GM12878 (cell line): Measurements from ENCODE around the gene ZSCAN23. TPM values are rescaled to one million over a fixed set of nuclear protein-coding genes. Genes with fewer than 3 reads are reported as not detected.

Experiments used
- ATAC-seq: fragments of 200-7000 bp; cut with Tn5 transposase; 3 replicates; pipeline ENCODE4 v1.9.1; 2020; ENCODE audit warnings: mild to moderate bottlenecking, moderate library complexity
- BruUV-seq: library from RNA; stranded (reverse); fragments of 400-500 nt; replicated peaks from 2 replicates; lab custom pipeline; 2021; lab: Mats Ljungman, UMichigan
- CTCF ChIA-PET: fragments of 300-600 bp; sonication (Branson Sonifier 250); formaldehyde crosslinking; extraction: SDS; loops from one replicate; lab custom pipeline; 2021; ENCODE audit warnings: inconsistent platforms; lab: Yijun Ruan, JAX
- POLR2A ChIA-PET: fragments of 350-600 bp; formaldehyde crosslinking; extraction: SDS; loops from one replicate; lab custom pipeline; 2021; ENCODE audit warnings: inconsistent platforms; lab: Charles Lee
- RAD21 ChIA-PET: fragments of 300-600 bp; sonication (Branson Sonifier 250); formaldehyde crosslinking; loops from one replicate; lab custom pipeline; 2023; ENCODE audit warnings: antibody characterized with exemption; ENCODE audit not compliant: unreplicated experiment; lab: Charles Lee
- SMC1A ChIA-PET: fragments of 300-600 bp; sonication (Branson Sonifier 250); formaldehyde crosslinking; loops from one replicate; lab custom pipeline; 2023; ENCODE audit not compliant: unreplicated experiment, uncharacterized antibody; lab: Charles Lee
- DNase-seq: peaks from one replicate; pipeline ENCODE4 v3.0.0-alpha.2; 2011; ENCODE audit warnings: low read depth, low spot score
- FAIRE-seq: peaks from 3 replicates; lab custom pipeline; 2011; peaks lifted over from hg19 to GRCh38; lab: Jason Lieb, UNC
- H2AFZ ChIP-seq: 2 replicates; pipeline ENCODE4 v1.6.0; 2011; ENCODE audit warnings: low read depth, low read length, control low read depth; ENCODE audit not compliant: control insufficient read depth
- H3K27ac ChIP-seq: 2 replicates; pipeline ENCODE4 v1.5.1; 2011; ENCODE audit warnings: control low read depth; ENCODE audit not compliant: control insufficient read depth, insufficient read depth
- H3K27me3 ChIP-seq, 2 experiments: replicated peaks in 1 of 2; 2 replicates each; pipeline versions ENCODE4 v1.6.0 to v1.6.1; 2011; ENCODE audit warnings: low read length in 1 of 2; ENCODE audit not compliant: control insufficient read depth in 2 of 2, insufficient read depth in 2 of 2
- H3K36me3 ChIP-seq, 2 experiments: 2 replicates each; pipeline ENCODE4 v1.5.1; 2011; ENCODE audit warnings: low read length in 1 of 2; ENCODE audit not compliant: control insufficient read depth in 2 of 2, insufficient read depth in 2 of 2
- H3K4me1 ChIP-seq: 2 replicates; pipeline ENCODE4 v1.6.1; 2011; ENCODE audit warnings: mild to moderate bottlenecking, low read length, moderate library complexity, mixed read lengths; ENCODE audit not compliant: control insufficient read depth, insufficient read depth
- H3K4me2 ChIP-seq: 2 replicates; pipeline ENCODE4 v1.6.0; 2011; ENCODE audit warnings: control low read depth; ENCODE audit not compliant: control insufficient read depth, insufficient read depth
- H3K4me3 ChIP-seq: fragments of 200-600 bp; sonication (generic); 2 replicates; pipeline ENCODE4 v1.5.1; 2016
- H3K79me2 ChIP-seq: 2 replicates; pipeline ENCODE4 v1.6.0; 2011; ENCODE audit warnings: low read length; ENCODE audit not compliant: control insufficient read depth, insufficient read depth
- H3K9ac ChIP-seq: 2 replicates; pipeline ENCODE4 v1.8.0; 2011; ENCODE audit warnings: low read length, control low read depth, mixed read lengths; ENCODE audit not compliant: control insufficient read depth, insufficient read depth
- H3K9me3 ChIP-seq: replicated peaks from 3 replicates; pipeline ENCODE4 v1.5.1; 2011; ENCODE audit warnings: mild to moderate bottlenecking, low read length; ENCODE audit not compliant: control insufficient read depth, insufficient read depth
- H4K20me1 ChIP-seq: 2 replicates; pipeline ENCODE4 v1.6.0; 2011; ENCODE audit not compliant: control insufficient read depth, insufficient read depth
- ASH2L ChIP-seq: fragments of 300-600, 200-600 bp; sonication (generic); IDR thresholded peaks from 2 replicates; pipeline ENCODE4 v1.6.1; 2017; ENCODE audit warnings: low read depth, mild to moderate bottlenecking, borderline replicate concordance
- ETV6 ChIP-seq, 2 experiments: fragments of 450-650 bp in 1 of 2; IDR thresholded peaks in 1 of 2; conservative IDR thresholded peaks in 1 of 2; 2 replicates each; pipeline ENCODE4 v1.6.1; 2014; ENCODE audit warnings: antibody characterized with exemption in 1 of 2, borderline replicate concordance in 1 of 2, low read depth in 1 of 2, mild to moderate bottlenecking in 1 of 2, moderate library complexity in 1 of 2
- WGBS: methylation state at CpG from one replicate; pipeline ENCODE4 v1.1.6; 2016; ENCODE audit warnings: low lambda C conversion rate; ENCODE audit not compliant: insufficient replicate concordance, insufficient coverage; ENCODE audit errors: missing lambda C conversion rate; 5-methylcytosine and 5-hydroxymethylcytosine counted together
- in situ Hi-C: fragments of 300-500 bp; cut with MboI; formaldehyde crosslinking; loops from 9 replicates; pipeline ENCODE4 v1.14.3; 2018; ENCODE audit warnings: mixed read lengths
- intact Hi-C: fragments of 100-400 bp; cut with micrococcal nuclease; formaldehyde crosslinking; loops from one replicate; pipeline ENCODE4 v1.14.2; 2022; ENCODE audit not compliant: unreplicated experiment
- polyA plus RNA-seq, 11 experiments: library from polyadenylated mRNA; depleted of rRNA in 4 of 11; unstranded in 6 of 11; stranded (reverse) in 5 of 11; fragments of >200 nt; fragmentation: Nextera tagmentation in 4 of 11; fragmentation: Illumina TruSeq in 1 of 11; extraction: Ambion mirVana in 4 of 11; extraction: Trizol in 1 of 11; gene quantifications; 1 replicate in 1 of 11; 2 replicates in 10 of 11; pipeline versions ENCODE4 v1.2.1 to v1.2.3, GENCODE V29; 2011 to 2016; ENCODE audit warnings: inconsistent platforms in 2 of 11, missing spikeins in 2 of 11, low read depth in 1 of 11
- total RNA-seq, 4 experiments: library from RNA; depleted of rRNA in 3 of 4; stranded (reverse); fragments of >200 nt in 3 of 4; fragmentation: Illumina TruSeq in 1 of 4; extraction: Trizol in 1 of 4; gene quantifications; 2 replicates each; pipeline versions ENCODE4 v1.2.1 to v1.2.3, GENCODE V29; 2013 to 2021
- TF ChIP-seq, protein P1 (sequence below): fragments of 450-650 bp; IDR thresholded peaks from 2 replicates; pipeline ENCODE4 v1.6.1; 2017; ENCODE audit warnings: low read depth, mild to moderate bottlenecking, moderate library complexity
- TF ChIP-seq, protein P2 (sequence below): IDR thresholded peaks from 2 replicates; pipeline ENCODE4 v1.6.1; 2012; ENCODE audit warnings: low read depth, low read length, improper control_type of control experiment

Gene ZSCAN23
- total and polyA plus RNA-seq, 10 of the 15 experiments (the other 5 are each of a cell fraction or from before 2014, with no cell fraction given), result 0.04 to 2.3 (median 0.84) TPM

DNA sequence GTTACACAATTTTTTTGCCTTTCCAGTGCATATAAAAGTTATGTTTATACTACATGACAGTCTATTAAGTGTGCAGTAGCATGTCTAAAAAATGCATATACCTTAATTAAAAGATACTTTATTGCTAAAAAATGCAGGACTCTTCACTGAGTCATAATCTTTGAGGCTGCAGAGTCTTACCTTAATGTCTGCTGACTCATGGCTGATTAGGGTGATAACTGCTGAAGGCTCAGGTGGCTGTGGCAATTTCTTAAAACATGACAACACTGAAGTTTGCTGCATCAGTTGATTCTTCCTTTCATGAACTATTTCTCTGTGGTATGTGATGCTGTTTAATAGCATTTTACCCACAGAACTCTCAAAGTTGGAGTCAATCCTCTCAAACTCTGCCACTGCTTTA, 19.1 kb downstream of the ZSCAN23 start (continued):
- TF ChIP-seq, protein P1, sequence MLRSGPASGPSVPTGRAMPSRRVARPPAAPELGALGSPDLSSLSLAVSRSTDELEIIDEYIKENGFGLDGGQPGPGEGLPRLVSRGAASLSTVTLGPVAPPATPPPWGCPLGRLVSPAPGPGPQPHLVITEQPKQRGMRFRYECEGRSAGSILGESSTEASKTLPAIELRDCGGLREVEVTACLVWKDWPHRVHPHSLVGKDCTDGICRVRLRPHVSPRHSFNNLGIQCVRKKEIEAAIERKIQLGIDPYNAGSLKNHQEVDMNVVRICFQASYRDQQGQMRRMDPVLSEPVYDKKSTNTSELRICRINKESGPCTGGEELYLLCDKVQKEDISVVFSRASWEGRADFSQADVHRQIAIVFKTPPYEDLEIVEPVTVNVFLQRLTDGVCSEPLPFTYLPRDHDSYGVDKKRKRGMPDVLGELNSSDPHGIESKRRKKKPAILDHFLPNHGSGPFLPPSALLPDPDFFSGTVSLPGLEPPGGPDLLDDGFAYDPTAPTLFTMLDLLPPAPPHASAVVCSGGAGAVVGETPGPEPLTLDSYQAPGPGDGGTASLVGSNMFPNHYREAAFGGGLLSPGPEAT, result no peak
- no peak for TF ChIP-seq ASH2L
- TF ChIP-seq, protein P2, sequence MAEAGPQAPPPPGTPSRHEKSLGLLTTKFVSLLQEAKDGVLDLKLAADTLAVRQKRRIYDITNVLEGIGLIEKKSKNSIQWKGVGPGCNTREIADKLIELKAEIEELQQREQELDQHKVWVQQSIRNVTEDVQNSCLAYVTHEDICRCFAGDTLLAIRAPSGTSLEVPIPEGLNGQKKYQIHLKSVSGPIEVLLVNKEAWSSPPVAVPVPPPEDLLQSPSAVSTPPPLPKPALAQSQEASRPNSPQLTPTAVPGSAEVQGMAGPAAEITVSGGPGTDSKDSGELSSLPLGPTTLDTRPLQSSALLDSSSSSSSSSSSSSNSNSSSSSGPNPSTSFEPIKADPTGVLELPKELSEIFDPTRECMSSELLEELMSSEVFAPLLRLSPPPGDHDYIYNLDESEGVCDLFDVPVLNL, result no peak

DNA sequence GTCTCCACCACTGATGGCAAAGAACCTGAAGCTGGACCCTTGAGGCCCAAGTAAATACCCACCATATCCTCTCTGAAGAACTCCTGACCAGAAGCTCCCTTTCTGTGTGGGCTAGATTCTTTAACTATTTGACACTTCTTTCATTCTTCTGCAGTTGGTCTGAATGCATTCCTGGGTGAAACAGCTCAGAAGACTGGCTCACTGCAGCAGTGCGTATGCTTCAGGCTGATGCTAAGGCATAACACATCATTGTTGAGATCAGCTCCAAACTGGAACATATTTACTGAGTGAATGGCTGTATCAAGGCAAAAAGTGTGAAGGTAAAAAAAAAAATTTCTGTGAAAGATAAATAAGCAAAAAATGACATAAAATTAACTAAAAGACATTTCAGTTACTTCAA, 19.7 kb downstream of the ZSCAN23 start:
- in situ Hi-C loops, result no loop called here
- intact Hi-C loops, result no loop called here
- H3K9ac ChIP-seq, result no peak overlapping the region
- POLR2A ChIA-PET, result no interaction called here
- no peak overlapping the region for H3K4me2 ChIP-seq
- DNase-seq (no peak), ATAC-seq (no peak), FAIRE-seq (no peak)
- H3K36me3 ChIP-seq, result no peaks in the 10 kb centered on the region
- H3K9me3 ChIP-seq, result no peaks in the 10 kb centered on the region; the same call in 2 of the 3 replicates
- RAD21 ChIA-PET, result no interaction called here
- H3K79me2 ChIP-seq, result no peaks in the 10 kb centered on the region
- H2AFZ ChIP-seq, result no peak overlapping the region
- H3K27ac ChIP-seq, result no peak overlapping the region
- TF ChIP-seq ETV6 (conservative IDR thresholded peaks at IDR 0.05 in 1 of 2, IDR thresholded peaks at IDR 0.05 in 1 of 2; ENCODE audit: borderline replicate concordance in 1 of 2, low read depth in 1 of 2), result no peak
- TF ChIP-seq, all 136 proteins: peak for 0
- Histone ChIP-seq H3K27me3 (no peaks in the 10 kb centered on the region), H3K4me3 (no peak overlapping the region), H4K20me1 (no peaks in the 10 kb centered on the region), H3K4me1 (no peaks in the 10 kb centered on the region)
- BruUV-seq, result no TSS peak
- 80% methylated on average over 1 of the region's 1 CpG for WGBS
- SMC1A ChIA-PET, result no interaction called here
- CTCF ChIA-PET, result no interaction called here
